OCI-LY1 (cell line): ENCODE data around the gene ARHGAP24.

Experiments
- H2AFZ ChIP-seq: fragments of 200-600 bp; sonication (generic), shearing (Covaris generic); 2 replicates; pipeline ENCODE4 v1.6.0; 2014; ENCODE audit warnings: antibody characterized with exemption, mild to moderate bottlenecking, low read length
- H3F3A ChIP-seq: fragments of 200-600 bp; sonication (generic), shearing (Covaris generic); 2 replicates; pipeline ENCODE4 v1.6.0; 2014; ENCODE audit warnings: mild to moderate bottlenecking, antibody characterized with exemption, low read length, moderate library complexity; ENCODE audit not compliant: insufficient read depth
- H3K27ac ChIP-seq: fragments of 200-600 bp; sonication (generic); 2 replicates; pipeline ENCODE4 v1.5.1; 2014; ENCODE audit warnings: low read length, mixed run types, mild to moderate bottlenecking, low read depth; ENCODE audit not compliant: poor library complexity, severe bottlenecking
- H3K27me3 ChIP-seq: fragments of 200-600 bp; sonication (generic); 2 replicates; pipeline ENCODE4 v1.6.0; 2014; ENCODE audit warnings: antibody characterized with exemption, mild to moderate bottlenecking, low read length, moderate library complexity; ENCODE audit not compliant: insufficient read depth
- H3K36me3 ChIP-seq: fragments of 200-600 bp; sonication (generic); 2 replicates; pipeline ENCODE4 v1.6.1; 2014; ENCODE audit warnings: mild to moderate bottlenecking, antibody characterized with exemption, low read length, moderate library complexity, mixed read lengths; ENCODE audit not compliant: insufficient read depth
- H3K4me1 ChIP-seq: fragments of 200-600 bp; sonication (generic); 2 replicates; pipeline ENCODE4 v1.5.1; 2014; ENCODE audit warnings: mild to moderate bottlenecking, low read length, moderate library complexity; ENCODE audit not compliant: insufficient read depth, severe bottlenecking
- H3K4me2 ChIP-seq: fragments of 200-600 bp; sonication (generic), shearing (Covaris generic); 2 replicates; pipeline ENCODE4 v1.6.1; 2014; ENCODE audit warnings: low read length
- H3K4me3 ChIP-seq: fragments of 200-600 bp; sonication (generic); 2 replicates; pipeline ENCODE4 v1.5.1; 2014; ENCODE audit warnings: low read length, low read depth, mild to moderate bottlenecking, mixed read lengths; ENCODE audit not compliant: poor library complexity, severe bottlenecking
- H3K79me2 ChIP-seq: fragments of 200-600 bp; shearing (Covaris generic); 2 replicates; pipeline ENCODE4 v1.6.1; 2016; ENCODE audit warnings: mixed run types, low read length, mixed read lengths; ENCODE audit not compliant: insufficient read depth
- H3K9ac ChIP-seq: fragments of 200-600 bp; sonication (generic), shearing (Covaris generic); 2 replicates; pipeline ENCODE4 v1.6.1; 2014; ENCODE audit warnings: mild to moderate bottlenecking, low read length, mixed read lengths
- H3K9me2 ChIP-seq: fragments of 200-600 bp; sonication (generic), shearing (Covaris generic); 2 replicates; pipeline ENCODE4 v1.6.1; 2014; ENCODE audit warnings: low read depth, mild to moderate bottlenecking, low read length, mixed read lengths
- H3K9me3 ChIP-seq: fragments of 200-600 bp; shearing (Covaris generic); 2 replicates; pipeline ENCODE4 v1.6.1; 2014; ENCODE audit warnings: low read length, mixed read lengths
- H4K20me1 ChIP-seq: fragments of 200-600 bp; sonication (generic), shearing (Covaris generic); 2 replicates; pipeline ENCODE4 v1.6.0; 2016; ENCODE audit warnings: mild to moderate bottlenecking, low read length; ENCODE audit not compliant: insufficient read depth
- CTCF ChIP-seq: fragments of 200-600 bp; sonication (generic), shearing (Covaris generic); IDR thresholded peaks from 2 replicates; pipeline ENCODE4 v1.5.1; 2017; ENCODE audit warnings: mild to moderate bottlenecking, antibody characterized with exemption, low read length, moderate library complexity, mixed read lengths
- EZH2 ChIP-seq: fragments of 200-600 bp; sonication (generic), shearing (Covaris generic); IDR thresholded peaks from 2 replicates; pipeline ENCODE4 v1.8.0; 2017; ENCODE audit warnings: borderline replicate concordance, mixed run types, mild to moderate bottlenecking, antibody characterized with exemption, low read length, moderate library complexity, mixed read lengths

ARHGAP24 gene

GRCh38 chr4:85831647-85832046 is 356.7 kb downstream of the ARHGAP24 start:
- peaks cover 31% of the 10 kb centered on the region; the same call in 1 of the 2 replicates for H3K36me3 ChIP-seq
- no peak overlapping the region for H3K27ac ChIP-seq
- no peaks in the 10 kb centered on the region for H3F3A ChIP-seq
- H3K4me1 ChIP-seq = peaks cover 12% of the 10 kb centered on the region
- H3K27me3 ChIP-seq = no peaks in the 10 kb centered on the region
- TF ChIP-seq EZH2 = no peak
- no peak for TF ChIP-seq CTCF
- no peaks in the 10 kb centered on the region for H3K9me3 ChIP-seq
- peaks cover 35% of the 10 kb centered on the region for H3K79me2 ChIP-seq
- H3K9me2 ChIP-seq = no peaks in the 10 kb centered on the region
- no peaks in the 10 kb centered on the region for H4K20me1 ChIP-seq
- no peak overlapping the region for H3K4me3 ChIP-seq
- H3K4me2 ChIP-seq = no peak overlapping the region
- no peak overlapping the region for H2AFZ ChIP-seq
- H3K9ac ChIP-seq = no peak overlapping the region

GRCh38 chr4:85833302-85833701 is 358.4 kb downstream of the ARHGAP24 start:
- Histone ChIP-seq H3K4me2 (no peak overlapping the region), H4K20me1 (no peaks in the 10 kb centered on the region), H3K27ac (no peak overlapping the region), H3K79me2 (peaks cover 29% of the 10 kb centered on the region; the same call in 1 of the 2 replicates), H2AFZ (no peak overlapping the region), H3F3A (no peaks in the 10 kb centered on the region), H3K9me2 (no peaks in the 10 kb centered on the region), H3K4me3 (no peak overlapping the region), H3K9me3 (no peaks in the 10 kb centered on the region), H3K36me3 (peaks cover 42% of the 10 kb centered on the region; the same call in 1 of the 2 replicates), H3K9ac (no peak overlapping the region), H3K4me1 (peaks cover 14% of the 10 kb centered on the region), H3K27me3 (no peaks in the 10 kb centered on the region)
- TF ChIP-seq CTCF (no peak), EZH2 (no peak)

GRCh38 chr4:85834934-85835333 is 360.0 kb downstream of the ARHGAP24 start:
- Histone ChIP-seq H3K36me3 (peaks cover 37% of the 10 kb centered on the region; the same call in 1 of the 2 replicates), H3F3A (no peaks in the 10 kb centered on the region), H3K9ac (no peak overlapping the region), H3K9me3 (no peaks in the 10 kb centered on the region), H3K27me3 (no peaks in the 10 kb centered on the region), H2AFZ (no peak overlapping the region), H4K20me1 (no peaks in the 10 kb centered on the region), H3K4me3 (no peak overlapping the region), H3K9me2 (no peaks in the 10 kb centered on the region), H3K79me2 (peaks cover 20% of the 10 kb centered on the region; the same call in 1 of the 2 replicates), H3K4me1 (peaks cover 18% of the 10 kb centered on the region), H3K4me2 (no peak overlapping the region), H3K27ac (no peak overlapping the region)
- TF ChIP-seq CTCF (no peak), EZH2 (no peak)
